PFSK-1 (cell line): ENCODE results near the gene NUP43.

Source experiments
- FOXP2 ChIP-seq: optimal IDR thresholded peaks from 2 replicates; pipeline ENCODE3; 2011; ENCODE audit warnings: borderline replicate concordance, control low read depth, inconsistent platforms; ENCODE audit not compliant: insufficient read depth; ENCODE audit errors: extremely low read length, extremely low read depth
- POLR2AphosphoS5 ChIP-seq: IDR thresholded peaks from 2 replicates; pipeline ENCODE4 v1.6.1; 2012; ENCODE audit warnings: low read depth, mild to moderate bottlenecking, control low read depth, low read length, moderate library complexity
- REST ChIP-seq, 2 experiments: IDR thresholded peaks; 2 replicates each; pipeline versions ENCODE4 v1.6.1 to v1.8.0; 2011 to 2012; ENCODE audit warnings: low read depth in 2 of 2, low read length in 2 of 2, control low read depth in 1 of 2, inconsistent platforms in 1 of 2, mild to moderate bottlenecking in 1 of 2, moderate library complexity in 1 of 2; ENCODE audit not compliant: insufficient read depth in 1 of 2
- SIN3A ChIP-seq: IDR thresholded peaks from 2 replicates; pipeline ENCODE4 v1.6.1; 2012; ENCODE audit warnings: mild to moderate bottlenecking, low read length, moderate library complexity, borderline replicate concordance; ENCODE audit not compliant: insufficient read depth
- TAF1 ChIP-seq: IDR thresholded peaks from 2 replicates; pipeline ENCODE4 v1.6.1; 2012; ENCODE audit warnings: low read length, control low read depth, borderline replicate concordance; ENCODE audit not compliant: insufficient read depth

The NUP43 gene

DNA sequence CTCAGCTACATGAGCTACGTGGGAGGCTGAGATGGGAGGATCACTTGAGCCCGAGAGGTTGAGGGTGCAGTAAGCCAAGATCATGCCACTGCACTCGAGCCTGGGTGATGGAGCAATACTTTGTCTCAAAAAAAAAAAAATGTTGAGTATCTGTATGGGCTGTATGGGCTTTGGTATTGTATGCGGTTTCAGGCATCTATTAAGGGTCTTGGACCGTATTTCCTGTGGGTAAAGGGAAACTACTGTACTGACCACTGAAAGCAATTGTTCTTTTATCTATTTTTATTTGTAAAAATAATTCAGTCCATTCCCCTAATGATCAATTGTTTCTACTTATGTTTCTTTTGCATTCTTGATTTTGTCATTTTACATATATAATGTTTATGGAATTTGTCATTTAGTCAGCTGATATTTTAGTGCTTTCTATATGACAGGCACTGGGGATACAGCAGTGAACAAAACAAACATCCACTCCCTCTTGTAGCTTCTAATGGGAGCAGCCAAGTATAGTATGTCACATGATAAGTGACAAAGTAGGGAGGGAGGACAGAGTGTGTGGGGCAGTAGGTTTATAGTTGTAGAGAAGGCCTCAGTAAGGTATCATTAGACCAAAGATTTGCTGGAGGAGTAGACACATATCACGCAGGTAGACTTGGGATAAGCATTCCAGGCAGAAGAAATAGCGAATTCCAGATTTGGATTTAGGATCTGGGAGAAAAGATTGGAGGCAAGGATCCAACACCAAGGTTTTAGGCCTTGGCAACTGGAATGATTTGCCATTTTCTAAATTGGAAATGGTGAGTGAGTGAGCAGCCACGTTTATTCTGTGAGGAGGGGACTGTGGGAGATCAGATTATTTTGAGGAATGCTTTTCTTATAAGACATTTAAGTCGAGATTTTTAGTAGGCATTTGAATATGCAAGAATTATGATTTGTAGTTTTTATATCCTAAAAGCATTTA lies 9.3 kb upstream of the NUP43 start:
- no peak for TF ChIP-seq POLR2AphosphoS5
- TF ChIP-seq TAF1: no peak
- no peak for TF ChIP-seq REST (IDR thresholded peaks at IDR 0.05; ENCODE audit: insufficient read depth in 1 of 2, low read depth in 2 of 2, low read length in 2 of 2)
- TF ChIP-seq FOXP2: no peak
- no peak for TF ChIP-seq SIN3A

- no peak for TF ChIP-seq TAF1
- TF ChIP-seq SIN3A: no peak
- TF ChIP-seq REST (IDR thresholded peaks at IDR 0.05; ENCODE audit: insufficient read depth in 1 of 2, low read depth in 2 of 2, low read length in 2 of 2): no peak
Observed at GRCh38 chr6:149754548-149754947, 8.2 kb upstream of the NUP43 start.

DNA sequence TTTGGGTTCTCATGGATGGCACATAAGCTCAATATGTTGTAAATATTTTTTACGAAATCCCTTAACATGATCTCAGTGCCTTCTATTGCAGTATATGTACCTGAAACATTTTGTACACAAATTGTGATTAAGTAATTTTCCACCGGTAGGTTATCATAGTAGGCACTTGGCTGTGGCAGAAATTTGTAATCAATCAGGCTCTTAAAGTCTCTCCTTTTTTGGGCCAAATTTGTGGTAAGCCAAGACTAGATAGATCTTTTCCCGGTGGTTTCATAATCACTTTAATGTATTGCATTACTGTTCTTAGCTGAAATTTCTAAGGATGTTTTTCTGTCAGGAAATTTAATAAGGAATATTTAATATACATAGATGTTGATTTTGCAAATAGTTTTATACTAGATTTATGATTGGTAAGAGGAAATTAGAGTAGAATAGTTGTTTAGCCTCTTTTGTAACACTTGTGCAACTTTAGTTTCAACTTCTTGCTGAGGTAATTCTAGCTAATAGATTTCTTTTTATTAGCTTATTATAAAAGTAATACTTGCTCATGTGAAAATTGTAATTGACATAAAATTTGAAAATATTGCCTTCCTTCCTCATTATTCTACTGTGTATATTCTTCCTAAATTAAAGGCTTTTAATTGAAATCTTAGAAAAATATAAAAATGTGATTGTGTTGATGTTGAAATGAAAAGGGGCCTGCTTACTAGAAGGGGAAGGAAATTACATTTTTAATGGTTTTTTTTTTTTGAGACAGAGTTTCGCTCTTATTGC lies 6.5 kb upstream of the NUP43 start:
- TF ChIP-seq FOXP2 (no peak), POLR2AphosphoS5 (no peak), REST (IDR thresholded peaks at IDR 0.05; ENCODE audit: insufficient read depth in 1 of 2, low read depth in 2 of 2, low read length in 2 of 2) (no peak), SIN3A (no peak), TAF1 (no peak)

DNA sequence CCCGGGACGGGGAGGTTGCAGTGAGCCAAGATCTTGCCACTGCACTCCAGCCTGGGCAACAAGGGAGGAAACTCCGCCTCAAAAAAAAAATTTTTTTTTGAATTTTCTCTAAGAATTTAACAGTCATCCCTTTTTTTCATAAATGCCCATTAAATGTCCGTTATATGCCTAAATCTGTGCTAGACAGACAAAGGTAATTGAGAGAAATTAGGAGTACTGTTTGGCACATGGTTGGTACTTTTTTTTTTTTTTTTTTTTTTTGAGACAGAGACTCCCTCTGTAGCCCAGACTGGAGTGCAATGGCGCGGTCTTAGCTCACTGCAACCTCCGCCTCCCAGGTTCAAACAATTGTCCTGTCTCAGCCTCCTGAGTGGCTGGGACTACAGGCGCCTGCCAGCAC lies 4.9 kb upstream of the NUP43 start:
- TF ChIP-seq POLR2AphosphoS5 (no peak), SIN3A (no peak), TAF1 (no peak), FOXP2 (no peak), REST (IDR thresholded peaks at IDR 0.05; ENCODE audit: insufficient read depth in 1 of 2, low read depth in 2 of 2, low read length in 2 of 2) (no peak)
